ENCODE results near the gene CELF1. TPM values are rescaled to one million over a fixed set of nuclear protein-coding genes. Genes with fewer than 3 reads are reported as not detected.
A peak's percentile ranks its signal among the peaks of the same experiment; 100 is the strongest.
"Not testable (repeated sequence)": the region's sequence is repeated elsewhere in the genome, so short reads cannot be mapped to it uniquely, and the experiment has no call there.

CELF1 gene
- total RNA-seq, 4 donors from 2014 or later = 69.6 to 151 (median 99.3) TPM

GRCh38 chr11:47461876-47462275 lies 91.1 kb downstream of the CELF1 start:
- intact Hi-C loops (cut with DNase I) = no loop called here
- Histone ChIP-seq H3K4me3 (no peak overlapping the region), H3K4me1 (peaks cover 9 to 26% (median 21%) of the 10 kb centered on the region in 4 donors), H3K27ac (replicated peaks in 1 of 4) (no peak overlapping the region), H3K27me3 (no peaks in the 10 kb centered on the region), H3K36me3 (peaks cover 0 to 62% (median 17%) of the 10 kb centered on the region in 4 donors), H3K9me3 (no peaks in the 10 kb centered on the region)
- TF ChIP-seq POLR2AphosphoS5 (IDR thresholded peaks at IDR 0.05) (no peak), POLR2A (IDR thresholded peaks at IDR 0.05; ENCODE audit: low read depth) (no peak), EP300 (IDR thresholded peaks at IDR 0.05) (no peak)
- TF ChIP-seq, protein P1, sequence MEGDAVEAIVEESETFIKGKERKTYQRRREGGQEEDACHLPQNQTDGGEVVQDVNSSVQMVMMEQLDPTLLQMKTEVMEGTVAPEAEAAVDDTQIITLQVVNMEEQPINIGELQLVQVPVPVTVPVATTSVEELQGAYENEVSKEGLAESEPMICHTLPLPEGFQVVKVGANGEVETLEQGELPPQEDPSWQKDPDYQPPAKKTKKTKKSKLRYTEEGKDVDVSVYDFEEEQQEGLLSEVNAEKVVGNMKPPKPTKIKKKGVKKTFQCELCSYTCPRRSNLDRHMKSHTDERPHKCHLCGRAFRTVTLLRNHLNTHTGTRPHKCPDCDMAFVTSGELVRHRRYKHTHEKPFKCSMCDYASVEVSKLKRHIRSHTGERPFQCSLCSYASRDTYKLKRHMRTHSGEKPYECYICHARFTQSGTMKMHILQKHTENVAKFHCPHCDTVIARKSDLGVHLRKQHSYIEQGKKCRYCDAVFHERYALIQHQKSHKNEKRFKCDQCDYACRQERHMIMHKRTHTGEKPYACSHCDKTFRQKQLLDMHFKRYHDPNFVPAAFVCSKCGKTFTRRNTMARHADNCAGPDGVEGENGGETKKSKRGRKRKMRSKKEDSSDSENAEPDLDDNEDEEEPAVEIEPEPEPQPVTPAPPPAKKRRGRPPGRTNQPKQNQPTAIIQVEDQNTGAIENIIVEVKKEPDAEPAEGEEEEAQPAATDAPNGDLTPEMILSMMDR (IDR thresholded peaks at IDR 0.05) = no peak
- 98% methylated on average over 7 of the region's 7 CpGs for WGBS
- DNase-seq (ENCODE audit: extremely low spot score) = no peak

- no peak for DNase-seq (ENCODE audit: extremely low spot score)
- no peaks in the 10 kb centered on the region for H3K9me3 ChIP-seq
- H3K36me3 ChIP-seq = peaks cover 0 to 62% (median 17%) of the 10 kb centered on the region in 4 donors
- no peaks in the 10 kb centered on the region for H3K27me3 ChIP-seq
- H3K4me3 ChIP-seq = no peak overlapping the region
- intact Hi-C loops (cut with DNase I) = no loop called here
- peaks cover 4 to 14% (median 10%) of the 10 kb centered on the region in 4 donors for H3K4me1 ChIP-seq
- H3K27ac ChIP-seq (replicated peaks in 1 of 4) = no peak overlapping the region
- no peak for TF ChIP-seq POLR2A (IDR thresholded peaks at IDR 0.05; ENCODE audit: low read depth)
- WGBS = 92% methylated on average over 2 of the region's 2 CpGs
These were observed 92.2 kb downstream of the CELF1 start for GRCh38 chr11:47460571-47461235.

- not testable (repeated sequence) for H3K27ac ChIP-seq (replicated peaks in 1 of 4); H3K4me3 ChIP-seq; H3K4me1 ChIP-seq; H3K27me3 ChIP-seq; H3K9me3 ChIP-seq; DNase-seq (ENCODE audit: extremely low spot score); H3K36me3 ChIP-seq
- 12% methylated on average over 7 of the region's 8 CpGs for WGBS
- intact Hi-C loops (cut with DNase I) = loop anchor here (1.0 kb wide), 1 partner anchor 80 kb away; no protein-coding TSS in a partner anchor
- TF ChIP-seq, protein P1 (IDR thresholded peaks at IDR 0.05) = peak; percentile 72 to 83 (median 76)
- TF ChIP-seq POLR2AphosphoS5 (IDR thresholded peaks at IDR 0.05) = peak; percentile 35 to 39
These were observed 98.7 kb downstream of the CELF1 start for GRCh38 chr11:47454258-47454671.

- H3K9me3 ChIP-seq = no peaks in the 10 kb centered on the region
- H3K27ac ChIP-seq (replicated peaks in 1 of 4) = no peak overlapping the region
- H3K36me3 ChIP-seq = peaks cover 0 to under 1% (median 0%) of the 10 kb centered on the region in 4 donors
- no peak overlapping the region for H3K4me3 ChIP-seq
- H3K4me1 ChIP-seq = peaks cover 0 to 5% (median 2%) of the 10 kb centered on the region in 4 donors
- TF ChIP-seq, protein P1 (IDR thresholded peaks at IDR 0.05) = no peak
- no peak for TF ChIP-seq POLR2A (IDR thresholded peaks at IDR 0.05; ENCODE audit: low read depth)
- no peak for TF ChIP-seq POLR2AphosphoS5 (IDR thresholded peaks at IDR 0.05)
- TF ChIP-seq EP300 (IDR thresholded peaks at IDR 0.05) = no peak
- 95% methylated on average over 8 of the region's 8 CpGs for WGBS
- no peak for DNase-seq (ENCODE audit: extremely low spot score)
- no peaks in the 10 kb centered on the region for H3K27me3 ChIP-seq
- intact Hi-C loops (cut with DNase I) = no loop called here
These were observed 99.6 kb downstream of the CELF1 start for GRCh38 chr11:47453365-47453764.

DNA sequence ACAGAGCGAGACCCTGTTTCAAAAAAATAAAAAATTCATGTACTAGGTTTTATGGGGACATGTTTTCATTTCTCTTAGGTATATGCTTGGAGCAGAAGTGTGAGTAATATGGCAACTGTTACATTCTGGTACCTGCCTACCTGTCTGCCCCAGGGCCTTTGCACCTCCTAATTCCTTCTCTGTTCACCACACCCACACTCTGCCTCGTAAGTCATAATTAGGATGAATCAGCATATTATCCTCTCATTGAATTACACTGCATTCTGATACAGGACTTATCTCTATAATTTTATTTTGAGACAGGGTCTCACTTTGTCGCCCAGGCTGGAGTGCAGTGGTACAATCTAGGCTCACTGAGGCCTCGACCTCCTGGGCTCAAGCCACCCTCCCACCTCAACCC lies 100.9 kb downstream of the CELF1 start:
- intact Hi-C loops (cut with DNase I) = no loop called here
- TF ChIP-seq, protein P1 (IDR thresholded peaks at IDR 0.05) = no peak
- TF ChIP-seq POLR2A (IDR thresholded peaks at IDR 0.05; ENCODE audit: low read depth) (no peak), POLR2AphosphoS5 (IDR thresholded peaks at IDR 0.05) (no peak), EP300 (IDR thresholded peaks at IDR 0.05) (no peak)
- H3K4me3 ChIP-seq = no peak overlapping the region
- H3K27me3 ChIP-seq = no peaks in the 10 kb centered on the region
- H3K36me3 ChIP-seq = no peaks in the 10 kb centered on the region
- peaks cover 0 to 5% (median 2%) of the 10 kb centered on the region in 4 donors for H3K4me1 ChIP-seq
- no peaks in the 10 kb centered on the region for H3K9me3 ChIP-seq
- no peak for DNase-seq (ENCODE audit: extremely low spot score)
- H3K27ac ChIP-seq (replicated peaks in 1 of 4) = no peak overlapping the region
- 93% methylated on average over 4 of the region's 4 CpGs for WGBS

Data from esophagus muscularis mucosa (tissue), 4 donors.